ENCODE results near the gene SYT3. TPM values are rescaled to one million over a fixed set of nuclear protein-coding genes. Genes with fewer than 3 reads are reported as not detected.

The SYT3 gene
- total RNA-seq, 1 experiment from 2014 or later, result not detected

DNA sequence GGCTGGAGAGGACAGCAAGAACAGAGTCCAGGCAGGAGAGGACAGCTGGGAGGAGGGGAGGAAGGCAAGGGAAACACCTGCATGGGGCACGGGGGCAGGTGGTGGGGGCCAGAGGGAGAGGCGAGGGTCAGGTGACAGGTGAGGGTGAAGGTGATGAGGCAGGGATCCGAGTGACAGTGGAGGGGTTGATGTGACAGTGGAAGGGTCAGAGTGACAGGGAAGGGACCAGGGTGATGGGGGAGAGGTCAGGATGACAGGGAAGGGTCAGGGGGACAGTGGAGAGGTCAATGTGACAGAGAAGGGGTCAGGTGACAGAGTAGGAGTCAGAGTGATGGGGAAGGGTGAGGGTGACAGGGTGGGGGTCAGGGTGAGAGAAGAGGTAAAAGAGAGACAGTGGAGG, 38.6 kb upstream of the SYT3 start:
- Histone ChIP-seq H3K27ac (ENCODE audit: low read length) (no peak overlapping the region), H3K4me3 (ENCODE audit: low read depth in 2 of 2, low read length in 2 of 2) (no peak overlapping the region), H3K36me3 (ENCODE audit: control insufficient read depth, insufficient read depth, low read length) (no peaks in the 10 kb centered on the region), H3K9me3 (ENCODE audit: control insufficient read depth, insufficient read depth, low read depth, low read length) (no peaks in the 10 kb centered on the region), H3K27me3 (ENCODE audit: control insufficient read depth, insufficient read depth, low read length) (no peaks in the 10 kb centered on the region; the same call in 1 of the 2 replicates), H3K4me1 (ENCODE audit: control insufficient read depth, insufficient read depth, low read length) (no peaks in the 10 kb centered on the region)
- TF ChIP-seq POLR2AphosphoS5 (IDR thresholded peaks at IDR 0.05; ENCODE audit: low read depth, low read length) (no peak), TCF7L2 (IDR thresholded peaks at IDR 0.05; ENCODE audit: low read depth, low read length) (no peak), SIN3A (IDR thresholded peaks at IDR 0.05; ENCODE audit: borderline replicate concordance, insufficient read depth, low read depth, low read length) (no peak), CTCF (IDR thresholded peaks at IDR 0.05) (no peak), REST (IDR thresholded peaks at IDR 0.05; ENCODE audit: insufficient read depth in 1 of 2, low read depth in 2 of 2, low read length in 1 of 2) (no peak)
- CTCF ChIA-PET, result no interaction called here
- no TSS peak for BruUV-seq (replicated peaks)
- in situ Hi-C loops (cut with HindIII; ENCODE audit: low pct_unique_long_range_greater_than_20kb, low sequenced_read_pairs), result no loop called here
- intact Hi-C loops (cut with micrococcal nuclease; ENCODE audit: unreplicated experiment), result no loop called here
- POLR2A ChIA-PET, result no interaction called here
- ATAC-seq (no peak), DNase-seq (ENCODE audit: low read depth, low spot score) (no peak)

GRCh38 chr19:50677636-50678035, 38.0 kb upstream of the SYT3 start:
- no peak for TF ChIP-seq CTCF (IDR thresholded peaks at IDR 0.05)
- no peak for TF ChIP-seq SIN3A (IDR thresholded peaks at IDR 0.05; ENCODE audit: borderline replicate concordance, insufficient read depth, low read depth, low read length)
- TF ChIP-seq REST (IDR thresholded peaks at IDR 0.05; ENCODE audit: insufficient read depth in 1 of 2, low read depth in 2 of 2, low read length in 1 of 2), result no peak
- no peak for TF ChIP-seq TCF7L2 (IDR thresholded peaks at IDR 0.05; ENCODE audit: low read depth, low read length)
- no peak for TF ChIP-seq POLR2AphosphoS5 (IDR thresholded peaks at IDR 0.05; ENCODE audit: low read depth, low read length)
- no peaks in the 10 kb centered on the region for H3K36me3 ChIP-seq (ENCODE audit: control insufficient read depth, insufficient read depth, low read length)
- H3K27ac ChIP-seq (ENCODE audit: low read length), result no peak overlapping the region
- H3K9me3 ChIP-seq (ENCODE audit: control insufficient read depth, insufficient read depth, low read depth, low read length), result no peaks in the 10 kb centered on the region
- H3K4me1 ChIP-seq (ENCODE audit: control insufficient read depth, insufficient read depth, low read length), result no peaks in the 10 kb centered on the region
- in situ Hi-C loops (cut with HindIII; ENCODE audit: low pct_unique_long_range_greater_than_20kb, low sequenced_read_pairs), result no loop called here
- H3K27me3 ChIP-seq (ENCODE audit: control insufficient read depth, insufficient read depth, low read length), result no peaks in the 10 kb centered on the region; the same call in 1 of the 2 replicates
- CTCF ChIA-PET, result no interaction called here
- intact Hi-C loops (cut with micrococcal nuclease; ENCODE audit: unreplicated experiment), result no loop called here
- no peak overlapping the region for H3K4me3 ChIP-seq (ENCODE audit: low read depth in 2 of 2, low read length in 2 of 2)
- POLR2A ChIA-PET, result no interaction called here
- ATAC-seq (no peak), DNase-seq (ENCODE audit: low read depth, low spot score) (no peak)
- no TSS peak for BruUV-seq (replicated peaks)
